Measurements from ENCODE around the gene CBX4. TPM values are rescaled to one million over a fixed set of nuclear protein-coding genes. Genes with fewer than 3 reads are reported as not detected.

CBX4 gene
- total RNA-seq, 1 donor from 2014 or later = 39.6 TPM

DNA sequence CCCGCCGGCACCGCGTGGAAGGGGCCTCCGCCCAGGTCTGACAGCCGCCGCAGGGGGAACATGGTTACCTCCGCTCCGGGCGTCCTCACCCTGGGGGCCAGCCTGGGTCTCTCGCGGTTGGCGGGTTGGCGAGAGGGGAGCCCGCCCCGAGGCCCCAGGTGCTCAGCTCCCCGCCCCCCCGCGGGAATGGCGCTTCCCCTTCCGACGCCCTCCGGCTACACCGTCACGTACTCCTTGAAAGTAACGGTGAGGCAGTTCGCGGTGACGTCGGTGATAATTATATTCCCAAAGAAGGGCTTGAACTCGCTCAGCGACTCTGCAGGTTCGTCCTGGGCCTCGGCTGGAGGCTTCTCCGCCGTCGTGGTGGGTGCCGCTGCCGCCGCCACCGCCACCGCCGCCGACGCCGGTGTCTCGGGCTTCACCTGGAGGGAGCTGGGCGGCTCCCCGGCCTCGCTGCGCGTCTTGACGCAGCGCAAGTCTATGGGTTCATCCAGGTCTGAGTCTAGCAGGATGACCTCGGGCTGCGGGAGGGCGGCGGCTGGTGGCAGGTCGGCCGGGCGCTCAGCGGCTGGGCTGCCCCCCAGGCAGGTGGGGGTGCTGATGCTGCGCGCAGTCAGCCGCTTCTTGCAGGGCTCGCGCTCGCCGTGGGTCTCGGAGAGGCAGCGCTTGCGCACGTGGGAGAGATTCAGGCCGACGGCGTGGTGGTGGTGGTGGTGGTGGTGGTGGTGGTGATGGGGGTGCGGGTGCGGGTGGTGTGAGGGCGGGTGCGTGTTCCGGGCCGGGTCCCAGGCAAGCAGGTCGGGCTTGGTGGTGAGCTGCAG lies 5.3 kb downstream of the CBX4 start:
- H3K4me3 Mint-ChIP-seq = no peak overlapping the region
- peaks cover 25% of the 10 kb centered on the region for H3K27me3 Mint-ChIP-seq
- H3K4me1 Mint-ChIP-seq (ENCODE audit: unreplicated experiment) = peaks cover 27% of the 10 kb centered on the region
- H3K36me3 Mint-ChIP-seq = peaks cover 9% of the 10 kb centered on the region
- H3K9me3 Mint-ChIP-seq = no peaks in the 10 kb centered on the region
- no peak for DNase-seq (ENCODE audit: extremely low spot score, unreplicated experiment)
- TF ChIP-seq, protein P1, sequence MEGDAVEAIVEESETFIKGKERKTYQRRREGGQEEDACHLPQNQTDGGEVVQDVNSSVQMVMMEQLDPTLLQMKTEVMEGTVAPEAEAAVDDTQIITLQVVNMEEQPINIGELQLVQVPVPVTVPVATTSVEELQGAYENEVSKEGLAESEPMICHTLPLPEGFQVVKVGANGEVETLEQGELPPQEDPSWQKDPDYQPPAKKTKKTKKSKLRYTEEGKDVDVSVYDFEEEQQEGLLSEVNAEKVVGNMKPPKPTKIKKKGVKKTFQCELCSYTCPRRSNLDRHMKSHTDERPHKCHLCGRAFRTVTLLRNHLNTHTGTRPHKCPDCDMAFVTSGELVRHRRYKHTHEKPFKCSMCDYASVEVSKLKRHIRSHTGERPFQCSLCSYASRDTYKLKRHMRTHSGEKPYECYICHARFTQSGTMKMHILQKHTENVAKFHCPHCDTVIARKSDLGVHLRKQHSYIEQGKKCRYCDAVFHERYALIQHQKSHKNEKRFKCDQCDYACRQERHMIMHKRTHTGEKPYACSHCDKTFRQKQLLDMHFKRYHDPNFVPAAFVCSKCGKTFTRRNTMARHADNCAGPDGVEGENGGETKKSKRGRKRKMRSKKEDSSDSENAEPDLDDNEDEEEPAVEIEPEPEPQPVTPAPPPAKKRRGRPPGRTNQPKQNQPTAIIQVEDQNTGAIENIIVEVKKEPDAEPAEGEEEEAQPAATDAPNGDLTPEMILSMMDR (conservative IDR thresholded peaks at IDR 0.05) = no peak
- no peak overlapping the region for H3K27ac Mint-ChIP-seq

DNA sequence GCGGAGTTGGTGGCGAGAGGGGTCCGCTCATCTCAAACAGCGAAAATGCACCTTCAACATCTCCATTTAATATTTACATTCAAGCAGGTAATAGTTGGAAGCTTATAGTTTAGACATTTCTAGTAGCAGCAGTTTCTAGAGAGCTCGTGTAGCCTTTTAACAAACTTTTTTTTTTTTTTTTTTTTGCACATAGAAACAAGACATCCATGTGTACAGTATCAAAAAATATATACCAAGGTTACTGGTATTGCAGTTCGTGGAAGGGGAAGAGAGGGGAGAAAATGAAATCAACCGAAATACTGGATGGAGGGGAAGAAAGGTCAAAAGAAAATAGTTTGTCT lies 6.2 kb downstream of the CBX4 start:
- peaks cover 25% of the 10 kb centered on the region for H3K27me3 Mint-ChIP-seq
- TF ChIP-seq, protein P1 (conservative IDR thresholded peaks at IDR 0.05) = no peak
- no peak for DNase-seq (ENCODE audit: extremely low spot score, unreplicated experiment)
- H3K27ac Mint-ChIP-seq = peak overlapping the region; percentile 80
- H3K9me3 Mint-ChIP-seq = no peaks in the 10 kb centered on the region
- peaks cover 30% of the 10 kb centered on the region for H3K4me1 Mint-ChIP-seq (ENCODE audit: unreplicated experiment)
- peak overlapping the region; percentile 81 for H3K4me3 Mint-ChIP-seq
- peaks cover 9% of the 10 kb centered on the region for H3K36me3 Mint-ChIP-seq

DNA sequence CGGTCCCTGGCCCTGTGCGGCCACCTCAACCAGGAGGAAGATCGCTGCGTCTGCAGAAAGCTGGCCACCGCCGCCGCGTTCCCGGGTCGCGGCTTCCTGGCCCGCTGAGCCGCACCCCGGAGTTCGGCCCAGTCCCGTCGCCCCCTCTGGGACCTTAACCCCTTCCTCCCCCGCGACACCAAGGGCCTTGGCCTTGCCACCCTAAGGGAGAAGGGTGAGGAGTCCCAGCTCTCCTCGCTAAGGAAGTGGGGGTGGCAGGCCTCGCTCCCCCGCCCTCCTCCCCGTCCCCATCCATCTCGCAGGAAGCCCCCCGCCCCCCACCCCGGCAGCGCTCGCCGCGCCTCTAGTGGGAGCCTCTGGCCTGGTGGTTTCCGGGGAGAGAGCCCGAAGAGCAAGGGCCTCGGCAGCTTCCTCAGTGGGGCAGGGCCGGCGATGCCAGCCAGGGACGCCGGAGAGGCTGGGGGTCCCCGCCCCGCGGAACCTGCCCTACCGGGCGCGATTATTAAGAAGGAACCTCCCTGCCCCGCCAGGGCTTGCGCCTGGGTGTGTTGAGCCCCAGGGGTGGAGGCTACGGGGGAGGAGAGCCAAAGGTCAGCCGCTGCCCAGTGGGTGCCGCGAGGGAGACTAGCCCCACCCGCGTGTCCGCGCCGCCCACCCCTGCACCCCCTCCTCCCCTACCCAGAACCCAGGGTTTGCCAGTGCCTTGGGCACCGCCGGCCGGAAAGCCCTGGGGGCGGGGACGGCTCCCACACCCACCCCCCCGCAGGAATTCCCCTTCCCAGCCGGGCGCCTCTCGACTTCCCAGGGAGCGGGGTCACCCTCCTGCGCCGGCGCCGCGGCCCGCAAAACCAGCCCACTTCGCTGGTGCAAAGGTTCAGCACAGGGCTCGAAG lies 6.8 kb downstream of the CBX4 start:
- Mint-ChIP-seq H3K4me3 (peak overlapping the region; percentile 81), H3K4me1 (ENCODE audit: unreplicated experiment) (peaks cover 25% of the 10 kb centered on the region), H3K27me3 (peaks cover 24% of the 10 kb centered on the region), H3K27ac (peak overlapping the region; percentile 80), H3K9me3 (no peaks in the 10 kb centered on the region), H3K36me3 (peaks cover 9% of the 10 kb centered on the region)
- no peak for DNase-seq (ENCODE audit: extremely low spot score, unreplicated experiment)
- TF ChIP-seq, protein P1 (conservative IDR thresholded peaks at IDR 0.05) = peak; percentile 16

GRCh38 chr17:79831265-79832217 lies 7.7 kb downstream of the CBX4 start:
- peaks cover 9% of the 10 kb centered on the region for H3K36me3 Mint-ChIP-seq
- DNase-seq (ENCODE audit: extremely low spot score, unreplicated experiment) = no peak
- H3K4me3 Mint-ChIP-seq = peak overlapping the region; percentile 57
- TF ChIP-seq, protein P1 (conservative IDR thresholded peaks at IDR 0.05) = no peak
- H3K9me3 Mint-ChIP-seq = no peaks in the 10 kb centered on the region
- H3K27me3 Mint-ChIP-seq = peaks cover 24% of the 10 kb centered on the region
- peak overlapping the region; percentile 69 for H3K27ac Mint-ChIP-seq
- H3K4me1 Mint-ChIP-seq (ENCODE audit: unreplicated experiment) = peaks cover 22% of the 10 kb centered on the region

GRCh38 chr17:79830763-79831264 lies 8.4 kb downstream of the CBX4 start:
- no peak overlapping the region for H3K27ac Mint-ChIP-seq
- peaks cover 26% of the 10 kb centered on the region for H3K27me3 Mint-ChIP-seq
- H3K4me1 Mint-ChIP-seq (ENCODE audit: unreplicated experiment) = peaks cover 26% of the 10 kb centered on the region
- no peak for DNase-seq (ENCODE audit: extremely low spot score, unreplicated experiment)
- no peaks in the 10 kb centered on the region for H3K9me3 Mint-ChIP-seq
- H3K36me3 Mint-ChIP-seq = peaks cover 9% of the 10 kb centered on the region
- TF ChIP-seq, protein P1 (conservative IDR thresholded peaks at IDR 0.05) = no peak
- H3K4me3 Mint-ChIP-seq = peak overlapping the region; percentile 31

All from type B pancreatic cell (in vitro differentiated cells).